ENCODE measurements around the gene CGB3. TPM values are rescaled to one million over a fixed set of nuclear protein-coding genes. Genes with fewer than 3 reads are reported as not detected.

Gene CGB3
- polyA plus RNA-seq, 1 of the 3 experiments (the other 2 are of a cell fraction): 0.10 TPM

DNA sequence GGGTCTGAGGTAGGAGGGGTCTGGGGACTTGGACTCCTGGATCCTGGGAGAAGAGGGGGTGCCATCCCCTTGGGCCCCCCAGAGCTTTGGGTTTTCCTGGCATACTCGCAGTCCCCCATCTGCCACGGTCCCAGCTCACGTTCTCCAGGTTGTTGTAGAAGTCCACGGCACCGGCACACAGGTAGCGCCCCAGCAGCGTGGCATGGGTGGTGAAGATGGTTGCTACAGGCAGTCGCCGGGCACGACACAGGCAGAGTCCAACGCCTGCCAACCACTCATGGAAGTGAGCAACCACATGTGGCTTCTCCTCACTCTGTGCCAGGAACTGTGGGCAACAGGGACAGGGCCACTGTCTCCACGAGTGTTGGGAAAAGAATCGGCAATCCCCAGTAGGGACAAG, 38.4 kb downstream of the CGB3 start:
- WGBS (ENCODE audit: low lambda C conversion rate): 98% methylated on average over 13 of the region's 13 CpGs
- Histone ChIP-seq H3K4me2 (no peak overlapping the region), H3K27me3 (ENCODE audit: insufficient read depth) (no peaks in the 10 kb centered on the region), H3K4me3 (ENCODE audit: low read depth in 2 of 2, low read length in 1 of 2) (no peak overlapping the region), H3K79me2 (ENCODE audit: insufficient read depth) (peaks cover 17% of the 10 kb centered on the region; the same call in 1 of the 2 replicates), H3K4me1 (ENCODE audit: control insufficient read depth in 1 of 2, insufficient read depth in 2 of 2, low read depth in 1 of 2, low read length in 1 of 2) (no peaks in the 10 kb centered on the region), H3K36me3 (replicated peaks in 1 of 2; ENCODE audit: control insufficient read depth in 1 of 2, insufficient read depth in 2 of 2, low read length in 1 of 2) (peaks cover 5 to 52% of the 10 kb centered on the region in 2 experiments), H3K9ac (no peak overlapping the region), H2AFZ (ENCODE audit: low read depth) (no peak overlapping the region), H3K9me2 (no peaks in the 10 kb centered on the region), H4K20me1 (ENCODE audit: insufficient read depth) (no peaks in the 10 kb centered on the region), H3K9me3 (no peaks in the 10 kb centered on the region), H3K27ac (ENCODE audit: low read depth in 2 of 2, low read length in 1 of 2) (no peak overlapping the region), H3F3A (replicated peaks; ENCODE audit: insufficient read depth) (no peaks in the 10 kb centered on the region)
- TF ChIP-seq CTCF (IDR thresholded peaks at IDR 0.05): no peak
- no peak for TF ChIP-seq MXI1 (IDR thresholded peaks at IDR 0.05; ENCODE audit: low read depth, low read length)
- no peak for TF ChIP-seq NRF1 (IDR thresholded peaks at IDR 0.05; ENCODE audit: low read depth, low read length)
- TF ChIP-seq, protein P1, sequence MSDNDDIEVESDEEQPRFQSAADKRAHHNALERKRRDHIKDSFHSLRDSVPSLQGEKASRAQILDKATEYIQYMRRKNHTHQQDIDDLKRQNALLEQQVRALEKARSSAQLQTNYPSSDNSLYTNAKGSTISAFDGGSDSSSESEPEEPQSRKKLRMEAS (IDR thresholded peaks at IDR 0.05; ENCODE audit: low read depth): no peak
- TF ChIP-seq SMC3 (IDR thresholded peaks at IDR 0.05; ENCODE audit: low read depth, low read length): no peak
- POLR2A ChIA-PET: no interaction called here
- CTCF ChIA-PET: interaction anchor here (0.9 to 2.8 kb wide), 2 partner anchors 14 to 15 kb away, joined by 3 to 13 read pairs; no protein-coding TSS in a partner anchor
- no peak for DNase-seq

DNA sequence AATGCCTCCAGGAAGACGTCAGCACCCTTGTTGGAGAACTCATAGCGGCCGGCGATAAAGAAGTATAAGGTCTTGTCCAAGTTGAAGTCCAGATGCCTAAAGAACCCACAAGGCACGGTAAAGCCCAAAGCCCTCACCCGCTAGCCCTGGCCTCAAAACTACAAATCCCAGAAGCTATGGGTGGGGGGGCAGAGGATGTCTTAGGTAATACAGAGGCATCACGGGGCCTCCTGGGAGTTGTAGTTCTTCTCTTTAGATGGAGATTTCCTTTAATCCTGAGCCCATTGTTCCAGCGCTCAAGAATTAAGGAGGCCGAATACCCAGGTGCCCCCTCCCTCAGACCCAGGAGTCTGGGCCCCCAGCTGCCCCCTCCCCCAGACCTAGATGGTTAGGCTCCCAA, 41.9 kb downstream of the CGB3 start:
- POLR2A ChIA-PET: interaction anchor here (0.6 kb wide), 1 partner anchor 31 kb away, joined by 3 read pairs; no protein-coding TSS in a partner anchor
- Histone ChIP-seq H3K36me3 (replicated peaks in 1 of 2; ENCODE audit: control insufficient read depth in 1 of 2, insufficient read depth in 2 of 2, low read length in 1 of 2) (peaks cover 5 to 44% of the 10 kb centered on the region in 2 experiments), H2AFZ (ENCODE audit: low read depth) (no peak overlapping the region), H3K79me2 (ENCODE audit: insufficient read depth) (no peaks in the 10 kb centered on the region), H3K4me3 (ENCODE audit: low read depth in 2 of 2, low read length in 1 of 2) (no peak overlapping the region), H3K9me3 (no peaks in the 10 kb centered on the region), H3K27ac (ENCODE audit: low read depth in 2 of 2, low read length in 1 of 2) (no peak overlapping the region), H3K9me2 (no peaks in the 10 kb centered on the region), H3F3A (replicated peaks; ENCODE audit: insufficient read depth) (peaks cover 17% of the 10 kb centered on the region), H3K27me3 (ENCODE audit: insufficient read depth) (no peaks in the 10 kb centered on the region), H3K4me2 (no peak overlapping the region), H4K20me1 (ENCODE audit: insufficient read depth) (no peaks in the 10 kb centered on the region), H3K4me1 (ENCODE audit: control insufficient read depth in 1 of 2, insufficient read depth in 2 of 2, low read depth in 1 of 2, low read length in 1 of 2) (no peaks in the 10 kb centered on the region), H3K9ac (no peak overlapping the region)
- CTCF ChIA-PET: interaction anchor here (1.4 to 5.8 kb wide), 4 partner anchors 10 to 18 kb away, joined by 5 to 45 read pairs (median 6); partner anchors contain the start of genes GYS1 and RUVBL2
- DNase-seq: no peak
- 97% methylated on average over 9 of the region's 9 CpGs for WGBS (ENCODE audit: low lambda C conversion rate)
- TF ChIP-seq FOXJ3 (CRISPR knock-in tag; IDR thresholded peaks at IDR 0.05) (no peak), YY1 (IDR thresholded peaks at IDR 0.05; ENCODE audit: low read depth) (no peak), RXRA (IDR thresholded peaks at IDR 0.05; ENCODE audit: borderline replicate concordance, low read depth) (no peak), POLR2AphosphoS5 (IDR thresholded peaks at IDR 0.05; ENCODE audit: low read depth, low read length) (no peak), ELF1 (IDR thresholded peaks at IDR 0.05) (no peak), MXI1 (IDR thresholded peaks at IDR 0.05; ENCODE audit: low read depth, low read length) (no peak), TEAD4 (IDR thresholded peaks at IDR 0.05; ENCODE audit: borderline replicate concordance, insufficient read depth) (no peak)
- TF ChIP-seq, protein P2, sequence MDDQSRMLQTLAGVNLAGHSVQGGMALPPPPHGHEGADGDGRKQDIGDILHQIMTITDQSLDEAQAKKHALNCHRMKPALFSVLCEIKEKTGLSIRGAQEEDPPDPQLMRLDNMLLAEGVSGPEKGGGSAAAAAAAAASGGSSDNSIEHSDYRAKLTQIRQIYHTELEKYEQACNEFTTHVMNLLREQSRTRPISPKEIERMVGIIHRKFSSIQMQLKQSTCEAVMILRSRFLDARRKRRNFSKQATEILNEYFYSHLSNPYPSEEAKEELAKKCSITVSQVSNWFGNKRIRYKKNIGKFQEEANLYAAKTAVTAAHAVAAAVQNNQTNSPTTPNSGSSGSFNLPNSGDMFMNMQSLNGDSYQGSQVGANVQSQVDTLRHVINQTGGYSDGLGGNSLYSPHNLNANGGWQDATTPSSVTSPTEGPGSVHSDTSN (IDR thresholded peaks at IDR 0.05): no peak
